B cell (primary cell): Measurements from ENCODE around the gene CYGB. TPM values are rescaled to one million over a fixed set of nuclear protein-coding genes. Genes with fewer than 3 reads are reported as not detected.

Source experiments
- ATAC-seq: fragments of 200-7000 bp; cut with Tn5 transposase; one replicate; pipeline ENCODE4 v1.10.0; 2021; ENCODE audit warnings: low read depth, mild to moderate bottlenecking, moderate number of reproducible peaks, moderate library complexity
- CTCF ChIA-PET: fragments of 350-600 bp; sonication (Branson Sonifier 250); formaldehyde crosslinking; loops from one replicate; lab custom pipeline; 2021; ENCODE audit warnings: antibody characterized with exemption, inconsistent platforms; lab: Charles Lee
- POLR2A ChIA-PET: fragments of 350-600 bp; sonication (Branson Sonifier 250); formaldehyde crosslinking; loops from one replicate; lab custom pipeline; 2021; ENCODE audit warnings: antibody characterized with exemption; lab: Charles Lee
- DNase-seq: peaks from one replicate; pipeline ENCODE4 v3.0.0; 2013
- H2AFZ ChIP-seq: 2 replicates; pipeline ENCODE4 v1.6.1; 2012; ENCODE audit warnings: mild to moderate bottlenecking, low read depth, low read length; ENCODE audit not compliant: insufficient read depth, poor library complexity, severe bottlenecking
- H3K27ac ChIP-seq, 2 donors: 1 replicate in 1 of 2; 2 replicates in 1 of 2; pipeline ENCODE4 v1.5.1; 2012 to 2013; ENCODE audit warnings: low read length in 2 of 2, mild to moderate bottlenecking in 2 of 2, moderate library complexity in 1 of 2
- H3K27me3 ChIP-seq, 4 experiments: fragments of 200-600 bp in 1 of 4; sonication (generic) in 1 of 4; replicated peaks in 1 of 4; 1 replicate in 2 of 4; 2 replicates in 2 of 4; pipeline versions ENCODE4 v1.6.1 to v1.7.0; 2013 to 2016; ENCODE audit warnings: low read length in 3 of 4, mild to moderate bottlenecking in 2 of 4, mixed read lengths in 1 of 4, moderate library complexity in 1 of 4; ENCODE audit not compliant: insufficient read depth in 4 of 4, control insufficient read depth in 3 of 4; ENCODE audit errors: control extremely low read depth in 1 of 4
- H3K36me3 ChIP-seq, 2 experiments: replicated peaks in 1 of 2; 1 replicate in 1 of 2; 2 replicates in 1 of 2; pipeline versions ENCODE4 v1.6.1 to v1.7.1; 2013; ENCODE audit warnings: low read length in 1 of 2; ENCODE audit not compliant: insufficient read depth in 2 of 2, control insufficient read depth in 1 of 2; ENCODE audit errors: control extremely low read depth in 1 of 2, extremely low read depth in 1 of 2
- H3K4me1 ChIP-seq, 2 donors: fragments of 200-600 bp in 1 of 2; sonication (generic) in 1 of 2; 1 replicate in 1 of 2; 2 replicates in 1 of 2; pipeline versions ENCODE4 v1.5.1 to v1.6.1; 2013 to 2017; ENCODE audit warnings: low read length in 2 of 2; ENCODE audit not compliant: control insufficient read depth in 2 of 2, insufficient read depth in 2 of 2
- H3K4me2 ChIP-seq: replicated peaks from 2 replicates; pipeline ENCODE3; 2012; ENCODE audit warnings: mild to moderate bottlenecking, low read depth, low read length; ENCODE audit not compliant: poor library complexity, severe bottlenecking
- H3K4me3 ChIP-seq, 5 experiments: fragments of 200-600 bp in 1 of 5; sonication (generic) in 1 of 5; 1 replicate in 3 of 5; 2 replicates in 2 of 5; pipeline versions ENCODE4 v1.5.1 to v1.7.0; 2011 to 2016; ENCODE audit warnings: low read length in 4 of 5, mild to moderate bottlenecking in 4 of 5, low read depth in 2 of 5, control low read depth in 1 of 5, moderate library complexity in 1 of 5; ENCODE audit not compliant: insufficient read depth in 1 of 5; ENCODE audit errors: control extremely low read depth in 1 of 5, extremely low read depth in 1 of 5
- H3K79me2 ChIP-seq: fragments of 200-600 bp; sonication (generic); one replicate; pipeline ENCODE4 v1.6.0; 2016; ENCODE audit warnings: low read length; ENCODE audit not compliant: control insufficient read depth, insufficient read depth
- H3K9ac ChIP-seq: fragments of 200-600 bp; sonication (generic); 2 replicates; pipeline ENCODE4 v1.6.1; 2017; ENCODE audit warnings: mild to moderate bottlenecking, low read length, moderate library complexity
- H3K9me3 ChIP-seq, 3 donors: one replicate each; pipeline versions ENCODE4 v1.6.1 to v1.7.1; 2013; ENCODE audit warnings: low read length in 2 of 3; ENCODE audit not compliant: control insufficient read depth in 2 of 3, insufficient read depth in 1 of 3; ENCODE audit errors: control extremely low read depth in 1 of 3
- H4K20me1 ChIP-seq: 2 replicates; pipeline ENCODE4 v1.6.0; 2012; ENCODE audit warnings: mild to moderate bottlenecking, low read length; ENCODE audit not compliant: insufficient read depth, control insufficient read depth, poor library complexity, severe bottlenecking
- H3K27ac Mint-ChIP-seq: one replicate; pipeline ENCODE4 v1.8.0; 2021; ENCODE audit warnings: mixed read lengths
- H3K27me3 Mint-ChIP-seq: one replicate; pipeline ENCODE4 v1.8.0; 2021; ENCODE audit warnings: mixed read lengths
- H3K4me1 Mint-ChIP-seq: one replicate; pipeline ENCODE4 v1.8.0; 2021; ENCODE audit warnings: mixed read lengths
- H3K4me3 Mint-ChIP-seq: one replicate; pipeline ENCODE4 v1.8.0; 2021; ENCODE audit warnings: mixed read lengths
- H3K9me3 Mint-ChIP-seq: one replicate; pipeline ENCODE4 v1.8.0; 2022; ENCODE audit warnings: mixed read lengths; ENCODE audit not compliant: insufficient read depth
- EZH2 ChIP-seq: IDR thresholded peaks from 2 replicates; pipeline ENCODE4 v1.6.1; 2012; ENCODE audit warnings: borderline replicate concordance, low read depth, mild to moderate bottlenecking, moderate library complexity, low read length; ENCODE audit not compliant: insufficient read depth, poor library complexity, severe bottlenecking
- WGBS: methylation state at CpG from one replicate; pipeline ENCODE4 v1.1.5; 2013; ENCODE audit warnings: missing lambda C conversion rate; ENCODE audit not compliant: insufficient coverage; 5-methylcytosine and 5-hydroxymethylcytosine counted together
- intact Hi-C: fragments of 100-400 bp; cut with micrococcal nuclease; formaldehyde crosslinking; loops from one replicate; pipeline ENCODE4 v1.10.0; 2022
- polyA plus RNA-seq: library from polyadenylated mRNA; depleted of rRNA; stranded (reverse); fragments of >200 nt; gene quantifications from 2 replicates; pipeline ENCODE4 v1.2.3, GENCODE V29; 2012
- total RNA-seq, 2 donors: library from RNA; stranded (reverse); fragments of 120-200 nt in 1 of 2; gene quantifications; 1 replicate in 1 of 2; 2 replicates in 1 of 2; pipeline versions ENCODE4 v1.2.3 to v1.2.4, GENCODE V29; 2013 to 2022
- TF ChIP-seq, protein P1 (sequence below): fragments of 200-600 bp; IDR thresholded peaks from one replicate; pipeline ENCODE4 v1.8.0; 2022; ENCODE audit warnings: antibody characterized with exemption, mild to moderate bottlenecking

Gene CYGB
- total and polyA plus RNA-seq, 2 donors (not counting 1 experiment from before 2014, with no cell fraction given), result 0.42 to 2.7 TPM

DNA sequence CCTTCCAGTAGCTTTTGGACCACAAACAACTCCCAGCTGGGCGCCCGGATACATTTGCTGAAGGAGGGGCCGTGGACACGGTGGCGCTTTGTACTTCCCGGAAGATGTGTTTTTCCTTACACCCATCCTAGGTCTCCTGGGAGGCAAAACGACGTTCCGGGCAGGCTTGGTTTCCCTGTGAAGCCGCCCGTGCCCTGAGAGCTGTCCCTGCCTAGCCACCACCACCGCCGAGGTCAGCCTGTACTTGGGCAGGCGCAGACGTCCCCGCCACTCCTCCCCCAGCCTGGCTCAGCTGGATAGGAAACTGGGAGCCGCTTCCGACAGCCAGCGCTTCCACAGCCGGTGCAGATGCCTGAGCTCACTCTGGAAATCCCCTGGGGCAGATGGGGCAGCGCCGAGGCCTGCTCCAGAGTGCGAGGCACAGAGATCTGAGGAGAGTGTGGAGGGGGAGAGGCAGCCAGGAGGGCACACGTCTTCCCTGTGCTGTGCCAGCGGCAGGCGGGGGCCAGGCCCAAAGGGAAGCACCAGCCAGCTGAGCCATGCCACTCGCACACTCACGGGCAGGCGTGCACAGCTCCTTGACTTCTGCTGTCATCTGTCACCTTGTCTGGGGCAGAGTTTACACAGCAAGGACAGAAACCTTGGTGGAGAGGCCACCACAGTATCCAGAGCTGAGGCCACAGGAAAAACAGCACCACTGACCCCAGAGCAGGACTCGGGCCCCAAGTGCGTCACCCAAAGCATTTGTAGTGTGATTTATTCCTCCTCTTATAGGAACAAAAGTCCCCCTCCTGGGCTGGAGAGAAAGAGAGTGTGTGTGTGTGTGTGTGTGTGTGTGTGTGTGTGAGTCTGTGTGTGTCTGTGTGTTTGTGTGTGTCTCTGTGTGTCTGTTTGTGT lies 39.3 kb downstream of the CYGB start:
- peaks cover 94% of the 10 kb centered on the region for H3K79me2 ChIP-seq

More for the DNA sequence above, 39.3 kb downstream of the CYGB start:
- Histone ChIP-seq H3K9me3 (no peaks in the 10 kb centered on the region), H3K4me2 (peak overlapping the region; percentile 82), H4K20me1 (peaks cover 53% of the 10 kb centered on the region), H3K4me3 (peak overlapping the region in 4 of 5 experiments; percentile 79 to 97 (median 96)), H3K4me1 (peaks cover 59 to 83% of the 10 kb centered on the region in 2 donors), H3K36me3 (peaks cover 0 to 45% of the 10 kb centered on the region in 2 experiments), H3K27me3 (no peaks in the 10 kb centered on the region), H2AFZ (no peak overlapping the region), H3K27ac (peak overlapping the region; percentile 78 to 94), H3K9ac (peak overlapping the region; percentile 86)
- no peaks in the 10 kb centered on the region for H3K27me3 Mint-ChIP-seq
- CTCF ChIA-PET, result interaction anchor here (1.1 to 20.8 kb wide), 10 partner anchors 10 to 100 kb away, joined by 3 to 442 read pairs (median 5); partner anchors contain the start of gene AANAT
- ATAC-seq (no peak), DNase-seq (no peak)
- 63% methylated on average over 27 of the region's 31 CpGs for WGBS
- TF ChIP-seq, protein P1, sequence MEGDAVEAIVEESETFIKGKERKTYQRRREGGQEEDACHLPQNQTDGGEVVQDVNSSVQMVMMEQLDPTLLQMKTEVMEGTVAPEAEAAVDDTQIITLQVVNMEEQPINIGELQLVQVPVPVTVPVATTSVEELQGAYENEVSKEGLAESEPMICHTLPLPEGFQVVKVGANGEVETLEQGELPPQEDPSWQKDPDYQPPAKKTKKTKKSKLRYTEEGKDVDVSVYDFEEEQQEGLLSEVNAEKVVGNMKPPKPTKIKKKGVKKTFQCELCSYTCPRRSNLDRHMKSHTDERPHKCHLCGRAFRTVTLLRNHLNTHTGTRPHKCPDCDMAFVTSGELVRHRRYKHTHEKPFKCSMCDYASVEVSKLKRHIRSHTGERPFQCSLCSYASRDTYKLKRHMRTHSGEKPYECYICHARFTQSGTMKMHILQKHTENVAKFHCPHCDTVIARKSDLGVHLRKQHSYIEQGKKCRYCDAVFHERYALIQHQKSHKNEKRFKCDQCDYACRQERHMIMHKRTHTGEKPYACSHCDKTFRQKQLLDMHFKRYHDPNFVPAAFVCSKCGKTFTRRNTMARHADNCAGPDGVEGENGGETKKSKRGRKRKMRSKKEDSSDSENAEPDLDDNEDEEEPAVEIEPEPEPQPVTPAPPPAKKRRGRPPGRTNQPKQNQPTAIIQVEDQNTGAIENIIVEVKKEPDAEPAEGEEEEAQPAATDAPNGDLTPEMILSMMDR, result no peak
- no peak for TF ChIP-seq EZH2
- intact Hi-C loops, result loop anchor here (10.0 kb wide), 1 partner anchor 223 kb away; no protein-coding TSS in a partner anchor
- H3K27ac Mint-ChIP-seq, result peak overlapping the region; percentile 94
- no peaks in the 10 kb centered on the region for H3K9me3 Mint-ChIP-seq
- POLR2A ChIA-PET, result interaction anchor here (0.6 to 22.8 kb wide), 12 partner anchors 9 to 1650 kb away, joined by 3 to 478 read pairs (median 6); partner anchors contain the start of gene AANAT
- H3K4me1 Mint-ChIP-seq, result peaks cover 81% of the 10 kb centered on the region
- H3K4me3 Mint-ChIP-seq, result peak overlapping the region; percentile 97
